GM18870 (cell line): Measurements from ENCODE around the gene OR56A1.
"Not testable (repeated sequence)": the region's sequence is repeated elsewhere in the genome, so short reads cannot be mapped to it uniquely, and the experiment has no call there.

Source experiments
- ATAC-seq: cut with Tn5 transposase; IDR thresholded peaks from one replicate; pipeline ENCODE4 v1.9.1; 2021; ENCODE audit warnings: moderate library complexity; ENCODE audit not compliant: unreplicated experiment

Gene OR56A1, protein sequence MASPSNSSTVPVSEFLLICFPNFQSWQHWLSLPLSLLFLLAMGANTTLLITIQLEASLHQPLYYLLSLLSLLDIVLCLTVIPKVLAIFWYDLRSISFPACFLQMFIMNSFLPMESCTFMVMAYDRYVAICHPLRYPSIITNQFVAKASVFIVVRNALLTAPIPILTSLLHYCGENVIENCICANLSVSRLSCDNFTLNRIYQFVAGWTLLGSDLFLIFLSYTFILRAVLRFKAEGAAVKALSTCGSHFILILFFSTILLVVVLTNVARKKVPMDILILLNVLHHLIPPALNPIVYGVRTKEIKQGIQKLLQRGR

GRCh38 chr11:6030708-6031405 is at the start of gene OR56A1:
Gene OR56A1, minus strand, starts transcription at chr11:6030758. Its CDS starts 3,066 bp downstream, at chr11:6027692.
- ATAC-seq, result no peak

DNA sequence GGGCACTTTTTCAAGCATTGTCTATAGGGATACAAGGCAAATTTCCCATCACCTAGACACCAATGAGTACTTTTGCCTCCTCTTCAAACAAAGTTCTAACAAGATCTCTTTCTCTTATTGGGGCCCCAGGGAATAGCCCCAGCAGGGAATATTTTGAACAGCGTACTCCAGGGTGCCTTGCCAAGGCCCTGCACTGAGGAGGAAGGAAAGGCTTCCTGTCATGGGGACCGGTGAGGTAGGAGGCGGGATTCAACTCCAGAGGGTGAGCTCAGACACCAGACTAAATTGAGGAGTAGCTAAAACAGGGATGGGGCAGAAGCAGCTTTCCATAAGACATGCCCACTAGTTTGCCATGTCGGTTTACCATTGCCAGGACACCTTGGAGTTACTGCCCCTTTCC is 48.9 kb upstream of the OR56A1 start:
- no peak for ATAC-seq

DNA sequence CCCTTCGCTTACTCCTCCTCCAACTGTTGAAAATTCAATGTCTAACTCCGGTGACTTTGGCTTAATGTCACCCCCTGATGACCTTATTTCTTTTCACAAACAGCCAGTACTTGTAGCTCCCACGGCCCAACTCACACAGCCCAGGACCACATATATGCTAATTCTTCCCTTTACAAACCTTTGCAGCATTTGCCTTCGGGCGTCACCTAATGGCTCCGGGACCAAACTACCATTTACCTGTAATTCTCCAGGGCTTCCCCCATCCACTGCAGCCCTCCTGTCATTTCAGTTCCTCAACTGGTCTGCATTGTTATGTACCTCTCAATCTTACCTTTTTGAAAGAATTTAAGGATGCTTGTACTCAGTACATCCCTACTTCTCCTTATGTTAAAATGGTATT is 47.2 kb upstream of the OR56A1 start:
- no peak for ATAC-seq

DNA sequence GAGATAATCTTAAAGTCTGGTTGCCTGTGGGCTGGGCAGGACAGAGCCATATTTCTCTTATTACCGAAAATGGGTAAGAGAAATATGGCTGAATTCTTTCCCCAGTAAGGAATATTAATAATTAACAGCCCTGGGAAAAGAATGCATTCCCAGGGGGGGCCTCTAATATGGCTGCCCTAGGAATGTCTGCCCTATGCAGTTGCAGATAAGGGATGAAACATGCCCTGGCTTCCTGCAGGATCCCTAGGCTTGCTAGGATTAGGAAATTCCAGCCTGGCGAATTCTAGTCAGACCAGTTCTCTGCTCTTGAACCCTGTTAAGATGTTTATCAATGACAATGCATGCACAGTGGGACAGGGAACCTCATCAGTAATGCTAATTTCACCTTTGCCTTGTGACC is 45.9 kb upstream of the OR56A1 start:
- not testable (repeated sequence) for ATAC-seq

DNA sequence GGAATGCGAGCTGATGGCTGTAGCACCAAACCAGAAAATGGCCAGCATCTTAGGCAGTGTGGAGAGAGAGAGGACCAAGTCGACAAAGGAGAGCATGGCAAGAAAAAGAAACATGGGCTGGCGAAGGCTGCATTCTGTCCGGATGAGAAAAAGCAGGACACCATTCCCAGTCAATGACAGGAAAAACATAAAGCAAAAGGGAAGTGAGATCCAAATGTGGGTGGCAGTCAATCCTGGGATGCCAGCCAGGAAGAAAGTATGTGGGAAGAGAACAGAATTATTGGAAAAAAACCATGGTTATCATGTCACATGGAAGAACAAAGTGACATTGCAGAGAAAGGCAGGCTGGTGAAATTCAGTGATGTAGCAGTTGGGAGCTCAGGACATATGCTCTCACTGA is 36.9 kb upstream of the OR56A1 start:
- no peak for ATAC-seq

GRCh38 chr11:6062691-6063358 is 32.3 kb upstream of the OR56A1 start:
- no peak for ATAC-seq

GRCh38 chr11:6061475-6061874 is 30.9 kb upstream of the OR56A1 start:
- ATAC-seq, result no peak

DNA sequence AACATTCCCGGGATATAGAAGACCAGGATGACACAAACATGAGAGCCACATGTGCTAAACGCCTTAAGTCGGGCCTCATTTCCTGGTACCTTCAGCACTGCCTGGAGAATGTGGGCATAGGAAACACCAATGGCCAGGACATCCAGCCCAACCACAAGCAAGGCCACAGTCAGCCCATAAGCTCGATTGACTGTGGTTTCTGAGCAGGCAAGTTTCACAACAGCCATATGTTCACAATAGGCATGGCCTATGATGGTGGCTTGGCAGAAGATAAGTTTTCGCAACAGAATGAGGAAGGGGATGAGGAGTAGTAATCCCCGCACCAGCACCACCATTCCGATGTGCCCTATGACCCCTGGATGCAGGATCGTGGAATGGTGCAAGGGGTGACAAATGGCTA is 26.9 kb upstream of the OR56A1 start:
- no peak for ATAC-seq

DNA sequence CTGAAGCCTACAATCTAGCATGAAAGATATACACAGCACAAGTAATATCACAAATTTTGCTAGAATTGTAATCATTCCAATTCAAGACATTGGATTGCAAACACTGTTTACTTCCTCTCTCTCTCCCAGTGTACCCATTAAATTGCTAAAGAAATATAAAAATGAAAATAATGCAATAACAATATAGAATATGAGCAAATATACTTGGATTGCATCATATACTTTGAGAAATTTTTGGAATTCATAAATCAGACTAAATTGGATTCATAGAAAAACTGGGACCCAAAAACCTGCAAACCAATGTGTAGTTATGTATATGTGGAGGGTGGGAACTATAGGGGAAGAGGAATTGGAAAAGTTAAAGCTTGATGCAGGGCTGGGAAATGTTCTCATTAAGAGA is 25.0 kb upstream of the OR56A1 start:
- no peak for ATAC-seq

DNA sequence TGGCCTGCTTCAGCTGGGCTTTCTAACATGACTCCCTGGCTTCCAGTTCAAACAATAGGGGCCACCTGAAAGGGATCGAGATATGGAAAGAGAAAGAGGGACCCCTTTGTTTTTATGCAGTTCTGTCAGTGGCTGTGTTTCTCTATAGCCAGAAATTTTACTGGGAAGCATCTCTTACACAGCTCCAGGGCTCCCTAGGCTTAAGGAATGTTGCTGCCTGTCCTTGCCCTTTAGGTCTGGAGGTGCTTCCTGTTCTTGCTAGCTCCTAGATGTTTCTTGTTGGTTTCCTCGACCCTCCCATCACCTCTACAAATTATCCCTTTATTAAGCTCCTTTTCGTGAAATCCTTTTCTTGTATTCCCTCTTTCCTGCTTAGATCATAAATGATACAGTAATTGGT is 21.8 kb upstream of the OR56A1 start:
- no peak for ATAC-seq

- ATAC-seq, result no peak
Observed at GRCh38 chr11:6040874-6041273, 10.3 kb upstream of the OR56A1 start.

DNA sequence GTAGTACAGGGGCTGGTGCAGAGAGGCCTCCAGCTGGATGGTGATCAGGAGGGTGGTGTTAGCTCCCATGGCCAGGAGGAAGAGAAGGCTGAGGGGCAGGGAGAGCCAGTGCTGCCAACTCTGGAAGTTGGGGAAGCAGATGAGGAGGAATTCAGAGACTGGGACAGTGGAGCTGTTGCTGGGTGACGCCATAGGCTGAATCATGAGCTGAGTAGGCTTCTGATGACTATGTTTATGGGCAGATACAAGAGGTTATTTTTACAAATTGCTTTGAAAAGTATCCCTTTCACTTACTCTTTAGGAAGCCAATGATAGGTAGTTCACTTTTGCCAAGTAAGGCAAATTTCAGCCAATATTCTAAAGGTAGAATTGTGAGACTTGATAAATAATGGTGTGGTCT is 3.1 kb downstream of the OR56A1 start:
- ATAC-seq, result no peak

GRCh38 chr11:6025056-6025455 is 5.5 kb downstream of the OR56A1 start:
- ATAC-seq, result no peak

GRCh38 chr11:6022956-6023355 is 7.6 kb downstream of the OR56A1 start:
- ATAC-seq, result peak; percentile 68

DNA sequence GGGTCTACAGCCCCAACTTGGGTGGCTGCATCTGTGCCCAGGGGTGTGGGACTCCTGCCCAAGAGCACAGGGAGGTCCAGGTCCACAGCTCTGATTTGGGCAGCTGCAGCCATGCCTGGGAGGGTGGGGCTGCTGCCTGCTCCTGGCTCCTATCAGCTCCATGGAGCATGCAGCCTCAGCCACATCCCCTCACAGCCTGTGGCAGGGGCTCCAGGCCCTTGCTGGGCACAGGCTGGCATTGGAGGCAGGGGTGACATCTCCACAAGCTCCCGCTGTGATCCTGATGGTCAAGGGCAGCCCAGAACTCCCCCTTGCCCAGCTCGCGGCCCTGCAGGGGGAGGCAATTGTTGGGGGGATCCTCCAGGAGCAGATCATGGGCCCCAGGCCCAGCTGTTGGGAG is 17.5 kb downstream of the OR56A1 start:
- no peak for ATAC-seq

DNA sequence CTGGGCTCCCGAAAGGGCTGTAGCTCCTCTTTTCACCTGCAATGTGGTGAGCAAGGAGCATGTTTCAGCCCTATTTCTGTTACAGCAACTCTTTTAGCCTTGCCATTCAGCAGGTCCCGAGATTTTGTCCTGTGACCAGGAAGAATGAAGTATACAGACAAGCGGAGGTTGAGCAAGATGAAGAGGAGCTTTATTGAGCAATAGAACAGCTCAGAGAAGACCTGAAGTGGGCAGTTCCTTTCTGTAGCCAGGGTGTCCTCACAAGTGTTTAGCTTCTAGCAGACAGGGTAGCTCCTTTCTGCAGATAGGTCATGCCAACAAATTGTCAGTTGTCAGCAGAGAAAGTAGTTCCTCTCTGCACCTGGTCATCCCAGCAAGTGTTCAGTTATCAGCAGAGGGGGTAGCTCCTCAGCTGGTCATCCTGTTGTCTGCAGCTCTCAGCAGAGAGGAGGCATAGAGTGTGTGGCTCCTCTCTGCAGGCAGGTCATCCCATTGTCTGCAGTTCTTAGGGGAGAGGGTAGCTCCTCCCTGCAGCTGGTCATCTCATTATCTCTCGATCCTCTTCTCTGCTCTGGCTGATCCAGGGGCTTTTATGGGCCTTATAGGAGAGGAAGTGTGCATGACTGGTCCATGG is 18.4 kb downstream of the OR56A1 start:
- no peak for ATAC-seq

DNA sequence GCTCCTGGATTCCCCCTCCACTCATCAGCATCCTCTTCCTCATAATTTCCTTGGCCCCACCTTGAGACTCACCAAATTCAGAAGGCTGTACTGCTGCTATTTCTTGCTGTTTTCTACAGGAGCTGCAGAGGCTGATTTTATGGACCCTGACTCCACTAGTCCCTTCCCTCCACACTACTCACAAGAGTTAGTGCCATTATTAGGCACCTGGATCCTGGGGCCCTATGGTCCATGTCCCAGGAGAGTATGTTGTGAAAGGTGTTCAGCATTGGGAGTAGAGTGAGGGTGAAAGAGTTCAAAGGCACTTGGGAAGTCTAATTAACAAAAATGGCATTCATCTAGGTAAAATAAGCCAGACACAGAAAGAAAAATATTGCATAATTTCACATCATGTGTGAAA is 23.7 kb downstream of the OR56A1 start, which contains the start of gene OR56A4:
TSS of gene OR56A4 (minus strand) at position 101 of the 400 bp plus-strand sequence. CDS start 3,954 bp downstream, outside the sequence.
- no peak for ATAC-seq

DNA sequence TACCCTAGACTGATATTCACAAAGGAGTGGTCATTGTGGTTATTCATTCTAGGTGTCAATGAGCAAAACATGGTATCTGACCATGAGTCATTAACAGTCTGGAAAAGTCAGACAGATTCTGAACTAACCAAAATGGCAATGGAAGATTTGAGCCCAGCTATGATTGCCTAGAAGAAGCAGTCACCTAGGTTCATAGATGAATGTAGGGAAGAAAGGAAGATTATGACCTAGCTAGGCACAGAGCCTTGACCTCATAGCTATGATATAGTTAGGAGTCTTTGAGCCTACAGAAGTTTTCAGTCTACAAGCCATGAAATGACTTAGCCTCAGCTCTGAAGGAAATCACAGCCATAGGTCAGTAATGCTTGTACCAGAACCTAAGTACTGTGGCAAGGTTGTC is 24.2 kb downstream of the OR56A1 start:
- ATAC-seq, result no peak

GRCh38 chr11:6002202-6002699 is 28.3 kb downstream of the OR56A1 start:
- no peak for ATAC-seq

DNA sequence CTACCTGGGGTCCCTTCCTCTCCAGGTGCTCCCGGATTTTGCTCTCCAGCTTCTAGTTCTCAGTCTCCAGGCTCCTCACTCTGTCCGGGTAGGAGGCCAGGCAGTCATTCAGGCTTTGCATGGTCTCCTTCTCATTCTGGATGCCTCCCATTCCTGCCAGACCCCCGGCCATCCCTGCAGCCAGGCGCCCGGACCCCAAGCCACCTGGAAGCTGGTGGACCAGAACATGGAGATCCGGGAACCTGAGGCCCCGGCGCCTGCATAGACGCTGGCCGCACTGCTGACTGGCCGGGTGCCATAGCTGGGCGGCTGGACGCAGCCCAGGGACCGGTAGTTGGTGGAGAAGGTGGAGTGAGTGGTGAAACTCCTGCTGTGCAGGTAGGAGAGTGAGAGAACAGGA is 35.8 kb downstream of the OR56A1 start:
- no peak for ATAC-seq

DNA sequence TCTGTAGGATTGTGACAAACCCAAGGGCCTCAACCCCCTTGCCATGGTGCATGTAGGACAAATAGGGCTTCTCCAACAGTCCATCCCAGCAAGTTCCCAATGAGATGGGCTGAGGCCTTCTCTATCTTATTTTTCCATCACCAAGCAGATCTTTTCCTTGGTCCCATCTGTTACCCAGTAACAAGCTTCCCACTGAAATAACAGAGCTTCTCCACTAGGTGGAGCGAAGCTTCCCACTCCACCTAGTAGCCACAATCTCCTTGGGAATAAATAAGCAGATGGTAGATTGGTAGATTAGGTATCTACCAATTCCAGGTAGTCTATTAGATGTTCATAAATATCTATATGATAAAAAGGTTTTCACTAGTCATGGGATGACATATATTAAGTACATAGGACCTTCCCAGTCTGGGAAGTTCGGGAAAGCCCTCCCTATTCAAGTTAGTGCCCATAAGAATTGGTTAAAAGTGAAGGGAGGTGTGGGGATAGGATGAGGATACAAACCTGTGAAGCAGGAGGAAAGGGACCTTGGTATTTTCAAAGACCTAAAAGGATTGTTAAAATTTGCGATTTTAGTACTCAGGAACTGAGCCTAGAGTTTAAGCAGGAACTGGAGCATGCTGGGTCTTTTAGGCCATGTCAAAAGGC is 37.8 kb downstream of the OR56A1 start:
- no peak for ATAC-seq
